ENCODE data around the gene SPATA45. TPM values are rescaled to one million over a fixed set of nuclear protein-coding genes. Genes with fewer than 3 reads are reported as not detected.

The SPATA45 gene
- total and polyA plus RNA-seq, 2 of the 13 experiments (the other 11 are each of a cell fraction or from before 2014, with no cell fraction given), result 0.17 to 0.64 TPM

- TF ChIP-seq, protein P1, sequence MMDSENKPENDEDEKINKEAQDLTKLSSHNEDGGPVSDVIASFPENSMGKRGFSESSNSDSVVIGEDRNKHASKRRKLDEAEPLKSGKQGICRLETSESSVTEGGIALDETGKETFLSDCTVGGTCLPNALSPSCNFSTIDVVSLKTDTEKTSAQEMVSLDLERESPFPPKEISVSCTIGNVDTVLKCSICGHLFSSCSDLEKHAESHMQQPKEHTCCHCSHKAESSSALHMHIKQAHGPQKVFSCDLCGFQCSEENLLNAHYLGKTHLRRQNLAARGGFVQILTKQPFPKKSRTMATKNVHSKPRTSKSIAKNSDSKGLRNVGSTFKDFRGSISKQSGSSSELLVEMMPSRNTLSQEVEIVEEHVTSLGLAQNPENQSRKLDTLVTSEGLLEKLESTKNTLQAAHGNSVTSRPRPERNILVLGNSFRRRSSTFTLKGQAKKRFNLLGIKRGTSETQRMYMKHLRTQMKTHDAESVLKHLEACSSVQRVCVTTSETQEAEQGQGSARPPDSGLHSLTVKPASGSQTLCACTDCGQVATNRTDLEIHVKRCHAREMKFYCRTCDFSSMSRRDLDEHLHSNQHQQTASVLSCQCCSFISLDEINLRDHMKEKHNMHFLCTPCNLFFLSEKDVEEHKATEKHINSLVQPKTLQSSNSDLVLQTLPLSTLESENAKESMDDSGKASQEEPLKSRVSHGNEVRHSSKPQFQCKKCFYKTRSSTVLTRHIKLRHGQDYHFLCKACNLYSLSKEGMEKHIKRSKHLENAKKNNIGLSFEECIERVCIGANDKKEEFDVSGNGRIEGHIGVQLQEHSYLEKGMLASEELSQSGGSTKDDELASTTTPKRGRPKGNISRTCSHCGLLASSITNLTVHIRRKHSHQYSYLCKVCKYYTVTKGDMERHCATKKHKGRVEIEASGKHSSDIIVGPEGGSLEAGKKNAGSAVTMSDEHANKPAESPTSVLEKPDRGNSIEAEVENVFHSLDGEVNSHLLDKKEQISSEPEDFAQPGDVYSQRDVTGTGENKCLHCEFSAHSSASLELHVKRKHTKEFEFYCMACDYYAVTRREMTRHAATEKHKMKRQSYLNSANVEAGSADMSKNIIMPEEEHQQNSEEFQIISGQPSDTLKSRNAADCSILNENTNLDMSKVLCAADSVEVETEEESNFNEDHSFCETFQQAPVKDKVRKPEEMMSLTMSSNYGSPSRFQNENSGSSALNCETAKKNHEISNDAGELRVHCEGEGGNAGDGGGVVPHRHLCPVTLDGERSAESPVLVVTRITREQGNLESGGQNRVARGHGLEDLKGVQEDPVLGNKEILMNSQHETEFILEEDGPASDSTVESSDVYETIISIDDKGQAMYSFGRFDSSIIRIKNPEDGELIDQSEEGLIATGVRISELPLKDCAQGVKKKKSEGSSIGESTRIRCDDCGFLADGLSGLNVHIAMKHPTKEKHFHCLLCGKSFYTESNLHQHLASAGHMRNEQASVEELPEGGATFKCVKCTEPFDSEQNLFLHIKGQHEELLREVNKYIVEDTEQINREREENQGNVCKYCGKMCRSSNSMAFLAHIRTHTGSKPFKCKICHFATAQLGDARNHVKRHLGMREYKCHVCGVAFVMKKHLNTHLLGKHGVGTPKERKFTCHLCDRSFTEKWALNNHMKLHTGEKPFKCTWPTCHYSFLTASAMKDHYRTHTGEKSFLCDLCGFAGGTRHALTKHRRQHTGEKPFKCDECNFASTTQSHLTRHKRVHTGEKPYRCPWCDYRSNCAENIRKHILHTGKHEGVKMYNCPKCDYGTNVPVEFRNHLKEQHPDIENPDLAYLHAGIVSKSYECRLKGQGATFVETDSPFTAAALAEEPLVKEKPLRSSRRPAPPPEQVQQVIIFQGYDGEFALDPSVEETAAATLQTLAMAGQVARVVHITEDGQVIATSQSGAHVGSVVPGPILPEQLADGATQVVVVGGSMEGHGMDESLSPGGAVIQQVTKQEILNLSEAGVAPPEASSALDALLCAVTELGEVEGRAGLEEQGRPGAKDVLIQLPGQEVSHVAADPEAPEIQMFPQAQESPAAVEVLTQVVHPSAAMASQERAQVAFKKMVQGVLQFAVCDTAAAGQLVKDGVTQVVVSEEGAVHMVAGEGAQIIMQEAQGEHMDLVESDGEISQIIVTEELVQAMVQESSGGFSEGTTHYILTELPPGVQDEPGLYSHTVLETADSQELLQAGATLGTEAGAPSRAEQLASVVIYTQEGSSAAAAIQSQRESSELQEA (CRISPR knock-in tag; IDR thresholded peaks at IDR 0.05; ENCODE audit: not compliant biosample characterization), result no peak
These were observed 63.5 kb downstream of the SPATA45 start (continued) for GRCh38 chr1:212783976-212784375.

GRCh38 chr1:212782422-212783154 is 64.9 kb downstream of the SPATA45 start:
- DNase-seq (ENCODE audit: low spot score) (peak; percentile 3), ATAC-seq (no peak), FAIRE-seq (peak; percentile 37)
- 98% methylated on average over 3 of the region's 3 CpGs for WGBS (ENCODE audit: low lambda C conversion rate)
- H3K4me3 ChIP-seq (replicated peaks in 1 of 3; ENCODE audit: insufficient read depth in 1 of 3, low read depth in 2 of 3, low read length in 3 of 3), result no peak overlapping the region
- no TSS peak for BruUV-seq (replicated peaks)
- ChIA-PET POLR2A (interaction anchor here (1.7 kb wide), 1 partner anchor 9 kb away, joined by 4 read pairs; the partner anchor contains the start of genes NSL1 and TATDN3), CTCF (ENCODE audit: low intra/inter-chr PET ratio, low total read pairs) (interaction anchor here (1.1 to 3.8 kb wide), 4 partner anchors 33 to 306 kb away, joined by 3 to 31 read pairs (median 6); no protein-coding TSS in a partner anchor)
- H3K4me1 ChIP-seq (ENCODE audit: insufficient read depth, low read length), result peaks cover 10% of the 10 kb centered on the region; the same call in 1 of the 2 replicates
- intact Hi-C loops (cut with micrococcal nuclease; ENCODE audit: unreplicated experiment) (loop anchor here (1.0 to 10.0 kb wide), 2 partner anchors 117 to 308 kb away; no protein-coding TSS in a partner anchor), in situ Hi-C loops (cut with HindIII; ENCODE audit: extremely low pct_ligation_motif_present, low pct_unique_long_range_greater_than_20kb) (loop anchor here (5.0 kb wide), 1 partner anchor 115 kb away; no protein-coding TSS in a partner anchor)
- H3K27ac ChIP-seq (ENCODE audit: extremely low read length, insufficient read depth, low read length), result no peak overlapping the region
- H3K9me3 ChIP-seq (ENCODE audit: low read length), result no peaks in the 10 kb centered on the region
- no peak overlapping the region for H2AFZ ChIP-seq (ENCODE audit: low read length)
- no peak overlapping the region for H3K4me2 ChIP-seq (ENCODE audit: low read depth, low read length)
- peaks cover 3% of the 10 kb centered on the region; the same call in 1 of the 2 replicates for H4K20me1 ChIP-seq (ENCODE audit: insufficient read depth, low read length)
- peaks cover 1 to 42% of the 10 kb centered on the region in 2 experiments; a peak in 4 of 5 replicates for H3K36me3 ChIP-seq (replicated peaks in 1 of 2; ENCODE audit: control insufficient read depth in 1 of 2, insufficient read depth in 2 of 2, low read length in 2 of 2)
- TF ChIP-seq ZNF749 (CRISPR knock-in tag; IDR thresholded peaks at IDR 0.05; ENCODE audit: borderline replicate concordance) (no peak), STAG1 (CRISPR knock-in tag; IDR thresholded peaks at IDR 0.05) (peak; percentile 71), CTCF (CRISPR knock-in tag; IDR thresholded peaks at IDR 0.05) (peak; percentile 62), ZNF816 (CRISPR knock-in tag; IDR thresholded peaks at IDR 0.05; ENCODE audit: borderline replicate concordance) (0 out of 2 replicates have a peak, but pooled peaks have one; percentile 21), SMC3 (IDR thresholded peaks at IDR 0.05; ENCODE audit: low read length) (peak; percentile 34; the same call in 1 of the 2 replicates), RAD21 (CRISPR knock-in tag; IDR thresholded peaks at IDR 0.05) (peak; percentile 15; the same call in 1 of the 2 replicates)
- TF ChIP-seq, protein P2, sequence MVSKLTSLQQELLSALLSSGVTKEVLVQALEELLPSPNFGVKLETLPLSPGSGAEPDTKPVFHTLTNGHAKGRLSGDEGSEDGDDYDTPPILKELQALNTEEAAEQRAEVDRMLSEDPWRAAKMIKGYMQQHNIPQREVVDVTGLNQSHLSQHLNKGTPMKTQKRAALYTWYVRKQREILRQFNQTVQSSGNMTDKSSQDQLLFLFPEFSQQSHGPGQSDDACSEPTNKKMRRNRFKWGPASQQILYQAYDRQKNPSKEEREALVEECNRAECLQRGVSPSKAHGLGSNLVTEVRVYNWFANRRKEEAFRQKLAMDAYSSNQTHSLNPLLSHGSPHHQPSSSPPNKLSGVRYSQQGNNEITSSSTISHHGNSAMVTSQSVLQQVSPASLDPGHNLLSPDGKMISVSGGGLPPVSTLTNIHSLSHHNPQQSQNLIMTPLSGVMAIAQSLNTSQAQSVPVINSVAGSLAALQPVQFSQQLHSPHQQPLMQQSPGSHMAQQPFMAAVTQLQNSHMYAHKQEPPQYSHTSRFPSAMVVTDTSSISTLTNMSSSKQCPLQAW (CRISPR knock-in tag; IDR thresholded peaks at IDR 0.05), result no peak
- peaks cover 2% of the 10 kb centered on the region for H3K79me2 ChIP-seq (ENCODE audit: insufficient read depth, low read length)
- H3K9ac ChIP-seq (ENCODE audit: insufficient read depth, low read depth, low read length), result no peak overlapping the region
- no peaks in the 10 kb centered on the region; a peak in 1 of 5 replicates for H3K27me3 ChIP-seq (ENCODE audit: control insufficient read depth in 1 of 2, insufficient read depth in 2 of 2, low read length in 2 of 2)

Data from HepG2 (cell line).